K562 (cell line): ENCODE measurements around the gene ST3GAL3. TPM values are rescaled to one million over a fixed set of nuclear protein-coding genes. Genes with fewer than 3 reads are reported as not detected.

ENCODE experiments used
- ATAC-seq: fragments of 200-7000 bp; cut with Tn5 transposase; 3 replicates; pipeline ENCODE4 v1.9.1; 2020; ENCODE audit warnings: moderate library complexity
- BruUV-seq: library from RNA; stranded (reverse); fragments of 400-500 nt; replicated peaks from 2 replicates; lab custom pipeline; 2021; lab: Mats Ljungman, UMichigan
- CTCF ChIA-PET: fragments of 300-600 bp; formaldehyde crosslinking; extraction: SDS; loops from one replicate; lab custom pipeline; 2021; ENCODE audit warnings: low intra/inter-chr PET ratio; lab: Yijun Ruan, JAX
- POLR2A ChIA-PET: fragments of 300-600, 350-650 bp; sonication (Branson Sonifier 250); formaldehyde crosslinking; extraction: SDS; loops from one replicate; lab custom pipeline; 2021; ENCODE audit warnings: antibody characterized with exemption, inconsistent platforms; lab: Yijun Ruan, JAX
- DNase-seq, 4 experiments: peaks; one replicate each; pipeline versions ENCODE4 v3.0.0 to v3.0.0-alpha.2; 2011 to 2018; ENCODE audit warnings: low spot score in 3 of 4, mixed read lengths in 3 of 4; ENCODE audit errors: extremely low read depth in 1 of 4
- FAIRE-seq: peaks from 2 replicates; lab custom pipeline; 2011; peaks lifted over from hg19 to GRCh38; lab: Jason Lieb, UNC
- H2AFZ ChIP-seq: 2 replicates; pipeline ENCODE4 v1.6.0; 2011; ENCODE audit warnings: low read depth, low read length, control low read depth, inconsistent platforms
- H3K27ac ChIP-seq: fragments of 200-600 bp; 3 replicates; pipeline ENCODE4 v1.8.0; 2011; ENCODE audit warnings: low read depth, mild to moderate bottlenecking, control low read depth, inconsistent platforms, low read length, moderate library complexity, mixed read lengths; ENCODE audit errors: extremely low read depth
- H3K27me3 ChIP-seq, 2 experiments: fragments of 300-600 bp in 1 of 2; 2 replicates in 1 of 2; 3 replicates in 1 of 2; pipeline versions ENCODE4 v1.6.0 to v1.8.0; 2011; ENCODE audit warnings: inconsistent platforms in 2 of 2, low read length in 2 of 2, mild to moderate bottlenecking in 1 of 2, mixed read lengths in 1 of 2, moderate library complexity in 1 of 2; ENCODE audit not compliant: control insufficient read depth in 2 of 2, insufficient read depth in 2 of 2
- H3K36me3 ChIP-seq: fragments of 300-600 bp; 3 replicates; pipeline ENCODE4 v1.8.0; 2011; ENCODE audit warnings: mild to moderate bottlenecking, low read length, inconsistent platforms; ENCODE audit not compliant: control insufficient read depth, insufficient read depth
- H3K4me1 ChIP-seq, 2 experiments: fragments of 200-600 bp in 1 of 2; replicated peaks in 1 of 2; 2 replicates in 1 of 2; 3 replicates in 1 of 2; pipeline versions ENCODE4 v1.5.1 to v1.8.0; 2011; ENCODE audit warnings: inconsistent platforms in 2 of 2, low read length in 2 of 2, mild to moderate bottlenecking in 1 of 2, mixed read lengths in 1 of 2, moderate library complexity in 1 of 2; ENCODE audit not compliant: control insufficient read depth in 2 of 2, insufficient read depth in 2 of 2
- H3K4me2 ChIP-seq: 2 replicates; pipeline ENCODE4 v1.6.1; 2011; ENCODE audit warnings: low read length, control low read depth, inconsistent platforms, mixed read lengths; ENCODE audit not compliant: insufficient read depth
- H3K4me3 ChIP-seq: fragments of 200-600 bp; sonication (generic), shearing (Covaris generic); 2 replicates; pipeline ENCODE4 v1.5.1; 2016; ENCODE audit warnings: control low read depth, inconsistent platforms
- H3K79me2 ChIP-seq: fragments of 200-600 bp; 3 replicates; pipeline ENCODE4 v1.8.0; 2011; ENCODE audit warnings: low read length, inconsistent platforms; ENCODE audit not compliant: control insufficient read depth, insufficient read depth
- H3K9ac ChIP-seq, 2 experiments: 2 replicates each; pipeline versions ENCODE4 v1.6.0 to v1.6.1; 2011; ENCODE audit warnings: low read depth in 2 of 2, low read length in 2 of 2, control low read depth in 1 of 2, inconsistent platforms in 1 of 2, mild to moderate bottlenecking in 1 of 2, mixed read lengths in 1 of 2; ENCODE audit not compliant: insufficient read depth in 1 of 2
- H3K9me1 ChIP-seq: one replicate; pipeline ENCODE4 v1.6.0; 2011; ENCODE audit warnings: inconsistent platforms, mild to moderate bottlenecking, low read length, moderate library complexity; ENCODE audit not compliant: control insufficient read depth, insufficient read depth
- H3K9me3 ChIP-seq: replicated peaks from 2 replicates; pipeline ENCODE4 v1.5.1; 2011; ENCODE audit warnings: low read depth, low read length, inconsistent platforms; ENCODE audit not compliant: control insufficient read depth, insufficient read depth
- H4K20me1 ChIP-seq: replicated peaks from 2 replicates; pipeline ENCODE4 v1.6.1; 2011; ENCODE audit warnings: low read length, inconsistent platforms, mixed read lengths; ENCODE audit not compliant: control insufficient read depth, insufficient read depth
- BCOR ChIP-seq: fragments of 450-650 bp; IDR thresholded peaks from 2 replicates; pipeline ENCODE4 v1.6.1; 2016
- MTA2 ChIP-seq: fragments of 450-650 bp; IDR thresholded peaks from 2 replicates; pipeline ENCODE4 v1.6.1; 2016; ENCODE audit warnings: low read depth
- NBN ChIP-seq: fragments of 450-650 bp; IDR thresholded peaks from 2 replicates; pipeline ENCODE4 v1.6.1; 2016; ENCODE audit warnings: low read depth, mild to moderate bottlenecking
- OTX1 ChIP-seq: fragments of 450-650 bp; formaldehyde crosslinking; IDR thresholded peaks from 2 replicates; pipeline ENCODE4 v1.4.0; 2022; ENCODE audit warnings: mild to moderate bottlenecking
- RNF2 ChIP-seq: sonication (generic); IDR thresholded peaks from 2 replicates; pipeline ENCODE4 v1.6.1; 2016
- SMARCA5 ChIP-seq: fragments of 450-650 bp; IDR thresholded peaks from 2 replicates; pipeline ENCODE4 v1.6.1; 2016
- SRSF9 ChIP-seq: fragments of 200-400 bp; formaldehyde crosslinking; IDR thresholded peaks from 2 replicates; pipeline ENCODE4 v1.6.1; 2017; ENCODE audit warnings: low read depth, low read length, borderline replicate concordance
- TRIM24 ChIP-seq, 2 experiments: fragments of 450-650 bp; IDR thresholded peaks; 2 replicates each; pipeline ENCODE4 v1.6.1; 2016
- TRIM28 ChIP-seq: fragments of 450-650 bp; IDR thresholded peaks from 2 replicates; pipeline ENCODE4 v1.6.1; 2017
- ZFP30 ChIP-seq: fragments of 250-450 bp; sonication (Bioruptor Pico); IDR thresholded peaks from 2 replicates; pipeline ENCODE4 v1.8.0; 2022; ENCODE audit warnings: moderate library complexity, mild to moderate bottlenecking, inconsistent platforms, borderline replicate concordance
- WGBS: fragments of 100-300 bp; shearing (Covaris generic); methylation state at CpG from one replicate; pipeline ENCODE4 v1.1.6; 2016; ENCODE audit warnings: low coverage, mixed read lengths; ENCODE audit not compliant: insufficient coverage; ENCODE audit errors: missing lambda C conversion rate; 5-methylcytosine and 5-hydroxymethylcytosine counted together
- in situ Hi-C: fragments of 300-500 bp; cut with MboI; formaldehyde crosslinking; loops from 4 replicates; pipeline ENCODE4 v1.15.0; 2018; ENCODE audit warnings: inconsistent platforms, mixed read lengths
- intact Hi-C: fragments of 100-400 bp; cut with micrococcal nuclease; formaldehyde crosslinking; loops from 2 replicates; pipeline ENCODE4 v1.14.2; 2022
- polyA plus RNA-seq, 8 experiments: library from polyadenylated mRNA; depleted of rRNA in 4 of 8; stranded (reverse) in 5 of 8; unstranded in 3 of 8; fragments of >200 nt; fragmentation: Nextera tagmentation in 2 of 8; fragmentation: Illumina TruSeq in 1 of 8; extraction: Ambion mirVana in 2 of 8; extraction: Trizol in 1 of 8; gene quantifications; 2 replicates each; pipeline versions ENCODE4 v1.2.1 to v1.2.3, GENCODE V29; 2011 to 2014; ENCODE audit warnings: inconsistent platforms in 1 of 8, missing spikeins in 1 of 8
- total RNA-seq, 7 experiments: library from RNA; depleted of rRNA in 6 of 7; stranded (reverse); fragments of >200 nt in 6 of 7; fragmentation: Illumina TruSeq in 2 of 7; extraction: Trizol in 2 of 7; gene quantifications; 2 replicates each; pipeline versions ENCODE4 v1.2.1 to v1.2.3, GENCODE V29; 2011 to 2021; ENCODE audit warnings: low replicate concordance in 1 of 7
- TF ChIP-seq, protein P1 (sequence below), 2 experiments: fragments of 450-650 bp; IDR thresholded peaks; 2 replicates each; pipeline ENCODE4 v1.6.1; 2018; ENCODE audit warnings: mild to moderate bottlenecking in 2 of 2, low read depth in 1 of 2; ENCODE audit not compliant: partially characterized antibody in 2 of 2
- TF ChIP-seq, protein P2 (sequence below): sonication (generic); formaldehyde crosslinking; IDR thresholded peaks from 2 replicates; pipeline ENCODE4 v1.8.1; 2023; ENCODE audit warnings: missing genetic modification reagents, mild to moderate bottlenecking, borderline replicate concordance
- TF ChIP-seq, protein P3 (sequence below), 2 experiments: fragments of 450-650 bp in 1 of 2; sonication (generic) in 1 of 2; formaldehyde crosslinking; conservative IDR thresholded peaks; 2 replicates each; pipeline versions ENCODE4 v1.4.0 to v1.8.1; 2020 to 2022; ENCODE audit warnings: mild to moderate bottlenecking in 1 of 2, missing genetic modification reagents in 1 of 2

ST3GAL3 gene
- total and polyA plus RNA-seq, 9 of the 15 experiments (the other 6 are each of a cell fraction or from before 2014, with no cell fraction given) = 1.2 to 18.9 (median 11.0) TPM

DNA sequence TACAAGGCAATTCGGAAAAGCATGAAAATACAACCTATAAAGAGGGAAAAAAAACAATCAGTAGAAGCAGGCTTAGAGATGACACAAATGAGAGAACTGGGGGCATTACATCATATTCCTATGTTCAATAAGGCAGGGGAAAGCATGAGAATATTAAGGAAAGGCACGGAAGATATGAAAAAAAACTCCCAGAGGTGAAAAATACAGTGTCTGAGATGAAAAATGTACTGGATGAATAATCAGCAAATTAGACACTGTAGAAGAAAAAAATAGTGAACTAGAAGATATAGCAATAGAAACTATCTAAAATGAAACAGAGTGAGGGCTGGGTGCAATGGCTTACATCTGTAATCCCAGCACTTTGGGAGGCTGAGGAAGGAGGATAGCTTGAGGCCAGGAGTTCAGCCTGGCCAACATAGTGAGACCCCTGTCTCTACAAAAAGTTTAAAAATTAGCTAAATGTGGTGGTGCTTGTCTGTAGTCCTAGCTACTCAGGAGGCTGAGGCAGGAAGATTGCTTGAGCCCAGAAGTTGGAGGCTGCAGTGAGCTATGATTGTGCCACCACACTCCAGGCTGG lies 101.8 kb downstream of the ST3GAL3 start:
- in situ Hi-C loops = no loop called here
- Histone ChIP-seq H2AFZ (no peak overlapping the region), H3K4me2 (no peak overlapping the region), H3K9me3 (no peaks in the 10 kb centered on the region), H3K9ac (no peak overlapping the region), H3K36me3 (no peaks in the 10 kb centered on the region), H3K27ac (no peak overlapping the region), H3K4me3 (no peak overlapping the region), H4K20me1 (no peaks in the 10 kb centered on the region), H3K79me2 (no peaks in the 10 kb centered on the region), H3K27me3 (no peaks in the 10 kb centered on the region), H3K4me1 (no peaks in the 10 kb centered on the region; a peak in 1 of 5 replicates), H3K9me1 (no peaks in the 10 kb centered on the region)
- POLR2A ChIA-PET = no interaction called here
- WGBS = 72% methylated on average over 2 of the region's 2 CpGs
- no peak for FAIRE-seq
- no peak for ATAC-seq
- CTCF ChIA-PET = no interaction called here
- no peak for DNase-seq
- no TSS peak for BruUV-seq
- intact Hi-C loops = no loop called here
- no peak for TF ChIP-seq BCOR
- TF ChIP-seq, protein P1, sequence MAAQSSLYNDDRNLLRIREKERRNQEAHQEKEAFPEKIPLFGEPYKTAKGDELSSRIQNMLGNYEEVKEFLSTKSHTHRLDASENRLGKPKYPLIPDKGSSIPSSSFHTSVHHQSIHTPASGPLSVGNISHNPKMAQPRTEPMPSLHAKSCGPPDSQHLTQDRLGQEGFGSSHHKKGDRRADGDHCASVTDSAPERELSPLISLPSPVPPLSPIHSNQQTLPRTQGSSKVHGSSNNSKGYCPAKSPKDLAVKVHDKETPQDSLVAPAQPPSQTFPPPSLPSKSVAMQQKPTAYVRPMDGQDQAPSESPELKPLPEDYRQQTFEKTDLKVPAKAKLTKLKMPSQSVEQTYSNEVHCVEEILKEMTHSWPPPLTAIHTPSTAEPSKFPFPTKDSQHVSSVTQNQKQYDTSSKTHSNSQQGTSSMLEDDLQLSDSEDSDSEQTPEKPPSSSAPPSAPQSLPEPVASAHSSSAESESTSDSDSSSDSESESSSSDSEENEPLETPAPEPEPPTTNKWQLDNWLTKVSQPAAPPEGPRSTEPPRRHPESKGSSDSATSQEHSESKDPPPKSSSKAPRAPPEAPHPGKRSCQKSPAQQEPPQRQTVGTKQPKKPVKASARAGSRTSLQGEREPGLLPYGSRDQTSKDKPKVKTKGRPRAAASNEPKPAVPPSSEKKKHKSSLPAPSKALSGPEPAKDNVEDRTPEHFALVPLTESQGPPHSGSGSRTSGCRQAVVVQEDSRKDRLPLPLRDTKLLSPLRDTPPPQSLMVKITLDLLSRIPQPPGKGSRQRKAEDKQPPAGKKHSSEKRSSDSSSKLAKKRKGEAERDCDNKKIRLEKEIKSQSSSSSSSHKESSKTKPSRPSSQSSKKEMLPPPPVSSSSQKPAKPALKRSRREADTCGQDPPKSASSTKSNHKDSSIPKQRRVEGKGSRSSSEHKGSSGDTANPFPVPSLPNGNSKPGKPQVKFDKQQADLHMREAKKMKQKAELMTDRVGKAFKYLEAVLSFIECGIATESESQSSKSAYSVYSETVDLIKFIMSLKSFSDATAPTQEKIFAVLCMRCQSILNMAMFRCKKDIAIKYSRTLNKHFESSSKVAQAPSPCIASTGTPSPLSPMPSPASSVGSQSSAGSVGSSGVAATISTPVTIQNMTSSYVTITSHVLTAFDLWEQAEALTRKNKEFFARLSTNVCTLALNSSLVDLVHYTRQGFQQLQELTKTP (IDR thresholded peaks at IDR 0.05; ENCODE audit: low read depth in 1 of 2, partially characterized antibody in 2 of 2) = peak in 1 of 2 experiments; percentile 60
- TF ChIP-seq, protein P2, sequence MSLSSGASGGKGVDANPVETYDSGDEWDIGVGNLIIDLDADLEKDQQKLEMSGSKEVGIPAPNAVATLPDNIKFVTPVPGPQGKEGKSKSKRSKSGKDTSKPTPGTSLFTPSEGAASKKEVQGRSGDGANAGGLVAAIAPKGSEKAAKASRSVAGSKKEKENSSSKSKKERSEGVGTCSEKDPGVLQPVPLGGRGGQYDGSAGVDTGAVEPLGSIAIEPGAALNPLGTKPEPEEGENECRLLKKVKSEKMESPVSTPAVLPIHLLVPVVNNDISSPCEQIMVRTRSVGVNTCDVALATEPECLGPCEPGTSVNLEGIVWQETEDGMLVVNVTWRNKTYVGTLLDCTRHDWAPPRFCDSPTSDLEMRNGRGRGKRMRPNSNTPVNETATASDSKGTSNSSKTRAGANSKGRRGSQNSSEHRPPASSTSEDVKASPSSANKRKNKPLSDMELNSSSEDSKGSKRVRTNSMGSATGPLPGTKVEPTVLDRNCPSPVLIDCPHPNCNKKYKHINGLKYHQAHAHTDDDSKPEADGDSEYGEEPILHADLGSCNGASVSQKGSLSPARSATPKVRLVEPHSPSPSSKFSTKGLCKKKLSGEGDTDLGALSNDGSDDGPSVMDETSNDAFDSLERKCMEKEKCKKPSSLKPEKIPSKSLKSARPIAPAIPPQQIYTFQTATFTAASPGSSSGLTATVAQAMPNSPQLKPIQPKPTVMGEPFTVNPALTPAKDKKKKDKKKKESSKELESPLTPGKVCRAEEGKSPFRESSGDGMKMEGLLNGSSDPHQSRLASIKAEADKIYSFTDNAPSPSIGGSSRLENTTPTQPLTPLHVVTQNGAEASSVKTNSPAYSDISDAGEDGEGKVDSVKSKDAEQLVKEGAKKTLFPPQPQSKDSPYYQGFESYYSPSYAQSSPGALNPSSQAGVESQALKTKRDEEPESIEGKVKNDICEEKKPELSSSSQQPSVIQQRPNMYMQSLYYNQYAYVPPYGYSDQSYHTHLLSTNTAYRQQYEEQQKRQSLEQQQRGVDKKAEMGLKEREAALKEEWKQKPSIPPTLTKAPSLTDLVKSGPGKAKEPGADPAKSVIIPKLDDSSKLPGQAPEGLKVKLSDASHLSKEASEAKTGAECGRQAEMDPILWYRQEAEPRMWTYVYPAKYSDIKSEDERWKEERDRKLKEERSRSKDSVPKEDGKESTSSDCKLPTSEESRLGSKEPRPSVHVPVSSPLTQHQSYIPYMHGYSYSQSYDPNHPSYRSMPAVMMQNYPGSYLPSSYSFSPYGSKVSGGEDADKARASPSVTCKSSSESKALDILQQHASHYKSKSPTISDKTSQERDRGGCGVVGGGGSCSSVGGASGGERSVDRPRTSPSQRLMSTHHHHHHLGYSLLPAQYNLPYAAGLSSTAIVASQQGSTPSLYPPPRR (CRISPR knock-in tag) = no peak
- TF ChIP-seq MTA2 = no peak
- no peak for TF ChIP-seq OTX1 (CRISPR knock-in tag)
- TF ChIP-seq TRIM28 = peak; percentile 79; the same call in 1 of the 2 replicates
- no peak for TF ChIP-seq RNF2
- no peak for TF ChIP-seq NBN
- TF ChIP-seq TRIM24 (IDR thresholded peaks at IDR 0.05) = 0 out of 4 replicates have a peak, but pooled peaks of 1 of the 2 experiments have one; percentile 32
- TF ChIP-seq, protein P3, sequence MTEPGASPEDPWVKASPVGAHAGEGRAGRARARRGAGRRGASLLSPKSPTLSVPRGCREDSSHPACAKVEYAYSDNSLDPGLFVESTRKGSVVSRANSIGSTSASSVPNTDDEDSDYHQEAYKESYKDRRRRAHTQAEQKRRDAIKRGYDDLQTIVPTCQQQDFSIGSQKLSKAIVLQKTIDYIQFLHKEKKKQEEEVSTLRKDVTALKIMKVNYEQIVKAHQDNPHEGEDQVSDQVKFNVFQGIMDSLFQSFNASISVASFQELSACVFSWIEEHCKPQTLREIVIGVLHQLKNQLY (CRISPR knock-in tag; conservative IDR thresholded peaks at IDR 0.05) = no peak
- 0 out of 2 replicates have a peak, but pooled peaks have one; percentile 28 for TF ChIP-seq SMARCA5
- TF ChIP-seq ZFP30 (CRISPR knock-in tag) = peak; percentile 79; the same call in 1 of the 2 replicates
- no peak for TF ChIP-seq SRSF9
